Erythroblast (primary cell): ENCODE measurements around the gene PRR35.

Experiments
- GATA1 ChIP-seq: IDR thresholded peaks from 2 replicates; pipeline ENCODE4 v1.6.1; 2011; ENCODE audit warnings: low read depth, mild to moderate bottlenecking, control low read depth, low read length, moderate library complexity
- POLR2A ChIP-seq: IDR thresholded peaks from 2 replicates; pipeline ENCODE4 v1.6.1; 2011; ENCODE audit warnings: mild to moderate bottlenecking, low read length

GRCh38 chr16:512802-513201 is 47.4 kb upstream of the PRR35 start:
- no peak for TF ChIP-seq POLR2A
- TF ChIP-seq GATA1 = no peak
